ENCODE results near the gene MNT.

DNA sequence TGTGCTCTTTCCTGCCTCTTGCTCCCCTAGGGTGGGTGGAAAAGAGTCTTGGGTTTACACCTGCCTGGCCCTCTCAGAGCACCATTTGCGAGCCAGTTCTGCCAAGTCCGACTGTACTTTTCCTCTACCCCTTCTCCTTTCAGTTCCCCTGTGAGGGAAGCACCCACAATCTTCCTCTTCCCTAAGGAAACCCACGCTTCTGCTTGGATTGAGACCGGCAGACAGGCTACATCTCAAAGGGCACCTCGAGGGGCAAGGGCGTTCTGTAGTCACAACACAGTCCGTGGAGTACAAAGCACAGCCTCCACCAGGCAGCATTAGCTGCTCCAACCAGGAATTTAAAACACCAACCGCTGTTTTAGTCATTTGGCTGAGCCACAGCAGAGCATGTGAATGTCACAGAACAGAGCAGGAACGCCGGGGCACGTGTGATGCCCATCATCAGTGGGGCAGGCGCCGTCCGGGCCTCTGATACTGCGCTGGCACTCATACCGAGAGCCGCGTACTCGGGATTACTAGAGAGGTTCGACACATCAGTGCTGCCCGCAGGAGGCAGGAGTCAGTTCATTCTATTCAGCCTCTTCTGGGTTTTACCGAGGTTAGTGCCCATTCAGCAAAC lies 13.7 kb upstream of the MNT start:
- TF ChIP-seq SMC3 (conservative IDR thresholded peaks at IDR 0.05; ENCODE audit: poor library complexity) = no peak
- TF ChIP-seq POLR2AphosphoS5 (IDR thresholded peaks at IDR 0.05) = no peak
- TF ChIP-seq, protein P1, sequence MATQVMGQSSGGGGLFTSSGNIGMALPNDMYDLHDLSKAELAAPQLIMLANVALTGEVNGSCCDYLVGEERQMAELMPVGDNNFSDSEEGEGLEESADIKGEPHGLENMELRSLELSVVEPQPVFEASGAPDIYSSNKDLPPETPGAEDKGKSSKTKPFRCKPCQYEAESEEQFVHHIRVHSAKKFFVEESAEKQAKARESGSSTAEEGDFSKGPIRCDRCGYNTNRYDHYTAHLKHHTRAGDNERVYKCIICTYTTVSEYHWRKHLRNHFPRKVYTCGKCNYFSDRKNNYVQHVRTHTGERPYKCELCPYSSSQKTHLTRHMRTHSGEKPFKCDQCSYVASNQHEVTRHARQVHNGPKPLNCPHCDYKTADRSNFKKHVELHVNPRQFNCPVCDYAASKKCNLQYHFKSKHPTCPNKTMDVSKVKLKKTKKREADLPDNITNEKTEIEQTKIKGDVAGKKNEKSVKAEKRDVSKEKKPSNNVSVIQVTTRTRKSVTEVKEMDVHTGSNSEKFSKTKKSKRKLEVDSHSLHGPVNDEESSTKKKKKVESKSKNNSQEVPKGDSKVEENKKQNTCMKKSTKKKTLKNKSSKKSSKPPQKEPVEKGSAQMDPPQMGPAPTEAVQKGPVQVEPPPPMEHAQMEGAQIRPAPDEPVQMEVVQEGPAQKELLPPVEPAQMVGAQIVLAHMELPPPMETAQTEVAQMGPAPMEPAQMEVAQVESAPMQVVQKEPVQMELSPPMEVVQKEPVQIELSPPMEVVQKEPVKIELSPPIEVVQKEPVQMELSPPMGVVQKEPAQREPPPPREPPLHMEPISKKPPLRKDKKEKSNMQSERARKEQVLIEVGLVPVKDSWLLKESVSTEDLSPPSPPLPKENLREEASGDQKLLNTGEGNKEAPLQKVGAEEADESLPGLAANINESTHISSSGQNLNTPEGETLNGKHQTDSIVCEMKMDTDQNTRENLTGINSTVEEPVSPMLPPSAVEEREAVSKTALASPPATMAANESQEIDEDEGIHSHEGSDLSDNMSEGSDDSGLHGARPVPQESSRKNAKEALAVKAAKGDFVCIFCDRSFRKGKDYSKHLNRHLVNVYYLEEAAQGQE (IDR thresholded peaks at IDR 0.05; ENCODE audit: borderline replicate concordance) = no peak

Data from neural cell (in vitro differentiated cells).